GM11168 (cell line): ENCODE measurements around the gene ZMYND19.
"Not testable (repeated sequence)": the region's sequence is repeated elsewhere in the genome, so short reads cannot be mapped to it uniquely, and the experiment has no call there.

Source experiments
- in situ Hi-C: fragments of 300-500 bp; cut with MboI; formaldehyde crosslinking; loops from one replicate; pipeline ENCODE4 v1.12.0; 2022; ENCODE audit warnings: low sequenced_read_pairs; ENCODE audit not compliant: unreplicated experiment

ZMYND19 gene

GRCh38 chr9:137564134-137564533, 26.2 kb downstream of the ZMYND19 start:
- in situ Hi-C loops, result no loop called here

- in situ Hi-C loops, result no loop called here
These were observed 32.2 kb downstream of the ZMYND19 start for GRCh38 chr9:137558127-137558526.

- in situ Hi-C loops, result no loop called here
These were observed 34.1 kb downstream of the ZMYND19 start for GRCh38 chr9:137556069-137556838.

- in situ Hi-C loops, result no loop called here
These were observed 35.1 kb downstream of the ZMYND19 start for GRCh38 chr9:137555179-137555578.

- in situ Hi-C loops, result no loop called here
These were observed 36.0 kb downstream of the ZMYND19 start for GRCh38 chr9:137554349-137554748.

- in situ Hi-C loops, result not testable (repeated sequence)
These were observed 36.7 kb downstream of the ZMYND19 start for GRCh38 chr9:137553654-137554053.

- in situ Hi-C loops, result no loop called here
These were observed 38.1 kb downstream of the ZMYND19 start for GRCh38 chr9:137552022-137552768.

GRCh38 chr9:137551264-137552021, 38.9 kb downstream of the ZMYND19 start, which contains the start of gene MRPL41:
TSS of gene MRPL41 (plus strand) at chr9:137551879. CDS start at chr9:137552082, 203 bp downstream.
- in situ Hi-C loops, result no loop called here

GRCh38 chr9:137550958-137551263, 39.4 kb downstream of the ZMYND19 start:
- in situ Hi-C loops, result not testable (repeated sequence)

- in situ Hi-C loops, result no loop called here
These were observed 40.1 kb downstream of the ZMYND19 start, which contains the start of gene PNPLA7 for GRCh38 chr9:137550231-137550621. TSS of gene PNPLA7 (minus strand) at chr9:137550402. CDS start at chr9:137550197, 205 bp downstream.

GRCh38 chr9:137547687-137548543, 42.4 kb downstream of the ZMYND19 start:
- in situ Hi-C loops, result no loop called here

- in situ Hi-C loops, result no loop called here
These were observed 45.2 kb downstream of the ZMYND19 start for GRCh38 chr9:137545123-137545522.

- in situ Hi-C loops, result no loop called here
These were observed 46.0 kb downstream of the ZMYND19 start for GRCh38 chr9:137544176-137544760.

- in situ Hi-C loops, result no loop called here
These were observed 46.9 kb downstream of the ZMYND19 start for GRCh38 chr9:137543237-137543963.

- in situ Hi-C loops, result no loop called here
These were observed 47.8 kb downstream of the ZMYND19 start for GRCh38 chr9:137542486-137542885.

- in situ Hi-C loops, result no loop called here
These were observed 49.8 kb downstream of the ZMYND19 start for GRCh38 chr9:137540536-137540935.

- in situ Hi-C loops, result no loop called here
These were observed 52.3 kb downstream of the ZMYND19 start for GRCh38 chr9:137538058-137538457.

GRCh38 chr9:137536594-137537131, 53.6 kb downstream of the ZMYND19 start:
- in situ Hi-C loops, result not testable (repeated sequence)

- in situ Hi-C loops, result no loop called here
These were observed 55.2 kb downstream of the ZMYND19 start for GRCh38 chr9:137535120-137535428.
